Adrenal gland (tissue), 12 donors: ENCODE measurements around the gene CELA1. TPM values are rescaled to one million over a fixed set of nuclear protein-coding genes. Genes with fewer than 3 reads are reported as not detected.

ENCODE experiments used
- DNase-seq, 7 donors: peaks; one replicate each; pipeline ENCODE4 v3.0.0-alpha.2; 2019 to 2020
- H3K27ac ChIP-seq, 5 donors: fragments of 200-600 bp; sonication (generic) in 4 of 5; 1 replicate in 3 of 5; 2 replicates in 2 of 5; pipeline versions ENCODE4 v1.5.1 to v1.8.0; 2016 to 2020; ENCODE audit warnings: mild to moderate bottlenecking in 1 of 5
- H3K27me3 ChIP-seq: fragments of 200-600 bp; 2 replicates; pipeline ENCODE4 v1.8.0; 2021
- H3K36me3 ChIP-seq, 2 donors: fragments of 200-600 bp; replicated peaks in 1 of 2; 1 replicate in 1 of 2; 2 replicates in 1 of 2; pipeline versions ENCODE4 v1.5.1 to v1.8.0; 2018 to 2022
- H3K4me1 ChIP-seq, 2 donors: fragments of 200-600 bp; replicated peaks in 1 of 2; 1 replicate in 1 of 2; 2 replicates in 1 of 2; pipeline versions ENCODE4 v1.5.1 to v1.8.0; 2018 to 2021
- H3K4me3 ChIP-seq, 4 donors: fragments of 200-600 bp; sonication (generic) in 3 of 4; one replicate each; pipeline ENCODE4 v1.5.1; 2016 to 2018
- H3K9me3 ChIP-seq, 3 donors: fragments of 200-600 bp; sonication (generic) in 1 of 3; replicated peaks in 1 of 3; 1 replicate in 2 of 3; 2 replicates in 1 of 3; pipeline versions ENCODE4 v1.5.1 to v1.8.0; 2016 to 2021
- POLR2A ChIP-seq, 2 donors: fragments of 450-650 bp; IDR thresholded peaks; one replicate each; pipeline ENCODE4 v1.6.1; 2017; ENCODE audit warnings: antibody characterized with exemption in 2 of 2, mild to moderate bottlenecking in 2 of 2, moderate library complexity in 1 of 2
- WGBS, 4 donors: extraction: QIAGEN DNeasy Blood & Tissue Kit in 2 of 4; methylation state at CpG; one replicate each; pipeline versions ENCODE4 v1.1.5 to v1.1.7; 2013 to 2017; 5-methylcytosine and 5-hydroxymethylcytosine counted together
- intact Hi-C, 2 donors: fragments of 100-400 bp; cut with DNase I; formaldehyde crosslinking; loops; one replicate each; pipeline versions ENCODE4 v1.14.1 to v1.15.0; 2022 to 2023
- polyA plus RNA-seq, 3 donors: library from polyadenylated mRNA; stranded (reverse); fragments of 200-250 nt in 2 of 3; fragments of 350-450 nt in 1 of 3; fragmentation: Illumina TruSeq in 1 of 3; extraction: RNeasy Lipid Tissue Mini Kit (QIAGEN cat#74804) in 1 of 3; gene quantifications; one replicate each; pipeline ENCODE4 v1.2.3, GENCODE V29; 2013 to 2014
- total RNA-seq, 9 donors: library from RNA; depleted of rRNA in 4 of 9; stranded (reverse); fragments of >200 nt in 4 of 9; fragments of 120-200 nt in 1 of 9; fragmentation: NEBNext Ultra II Directional in 1 of 9; extraction: Animal tissue kit (Norgen Biotek cat#: 25700) in 1 of 9; gene quantifications; one replicate each; pipeline versions ENCODE4 v1.1.0 to v1.2.4, GENCODE V29; 2013 to 2023
- TF ChIP-seq, protein P1 (sequence below), 6 experiments: fragments of 450-650 bp in 4 of 6; fragments of 200-600 bp in 2 of 6; sonication (generic) in 1 of 6; IDR thresholded peaks; 1 replicate in 5 of 6; 2 replicates in 1 of 6; pipeline versions ENCODE4 v1.5.1 to v1.8.0; 2016 to 2021; ENCODE audit warnings: antibody characterized with exemption in 6 of 6, mild to moderate bottlenecking in 2 of 6, moderate library complexity in 1 of 6
- donor health status: healthy with polysubstance abuse.
- donor health status: Bipolar disorder and iron deficiency.
- donor health status: DM: yes; HTN: yes; CAD: no.
- donor health status: DM: no; HTN: no; CAD: no.
- donor health status: DM: no; HTN: no; CAD: no.
- donor health status: DM: yes; HTN: yes; CAD: no.

CELA1 gene
- total and polyA plus RNA-seq, 12 donors = 0.11 to 9.4 (median 1.1) TPM; not detected in 1

DNA sequence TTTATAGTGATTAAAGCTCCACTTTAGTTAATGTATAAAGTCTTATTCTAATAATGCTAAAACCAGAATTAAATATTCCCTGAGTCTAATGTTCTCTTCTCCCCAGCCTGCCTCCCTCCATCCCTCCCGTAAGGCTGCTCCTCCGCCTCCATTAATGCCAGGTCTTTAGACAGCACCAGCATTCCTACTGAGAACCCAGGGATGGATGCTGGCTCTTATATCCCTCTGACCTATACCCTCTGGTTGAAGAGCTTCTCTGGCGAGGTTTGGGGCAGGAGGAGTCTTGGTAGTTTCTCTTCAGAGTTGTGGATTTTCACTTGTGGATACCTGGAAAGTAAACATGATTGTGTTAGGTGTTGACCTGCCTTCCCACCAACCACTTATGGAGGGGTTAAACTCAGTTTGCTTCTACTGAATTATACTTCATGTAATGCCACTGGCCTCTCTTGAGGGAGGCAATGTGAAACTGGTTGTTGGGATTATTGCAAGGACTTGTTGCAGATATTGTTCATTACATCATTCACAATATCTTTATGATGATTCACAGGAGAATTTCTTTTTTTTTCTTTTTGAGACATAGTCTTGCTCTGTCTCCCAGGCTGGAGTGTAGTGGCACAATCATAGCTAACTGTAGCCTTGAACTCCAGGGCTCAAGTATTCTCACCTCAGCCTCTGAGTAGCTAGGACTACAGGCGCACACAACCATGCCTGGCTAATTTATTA lies 65.1 kb downstream of the CELA1 start:
- H3K4me1 ChIP-seq = no peaks in the 10 kb centered on the region
- 78 to 90% (median 83%) methylated on average over 4 of the region's 4 CpGs for WGBS, 4 donors

More for the DNA sequence above, 65.1 kb downstream of the CELA1 start:
- DNase-seq = peak in 2 of 7 donors; percentile 18 to 21
- no peaks in the 10 kb centered on the region for H3K9me3 ChIP-seq
- H3K36me3 ChIP-seq = no peaks in the 10 kb centered on the region
- TF ChIP-seq, protein P1, sequence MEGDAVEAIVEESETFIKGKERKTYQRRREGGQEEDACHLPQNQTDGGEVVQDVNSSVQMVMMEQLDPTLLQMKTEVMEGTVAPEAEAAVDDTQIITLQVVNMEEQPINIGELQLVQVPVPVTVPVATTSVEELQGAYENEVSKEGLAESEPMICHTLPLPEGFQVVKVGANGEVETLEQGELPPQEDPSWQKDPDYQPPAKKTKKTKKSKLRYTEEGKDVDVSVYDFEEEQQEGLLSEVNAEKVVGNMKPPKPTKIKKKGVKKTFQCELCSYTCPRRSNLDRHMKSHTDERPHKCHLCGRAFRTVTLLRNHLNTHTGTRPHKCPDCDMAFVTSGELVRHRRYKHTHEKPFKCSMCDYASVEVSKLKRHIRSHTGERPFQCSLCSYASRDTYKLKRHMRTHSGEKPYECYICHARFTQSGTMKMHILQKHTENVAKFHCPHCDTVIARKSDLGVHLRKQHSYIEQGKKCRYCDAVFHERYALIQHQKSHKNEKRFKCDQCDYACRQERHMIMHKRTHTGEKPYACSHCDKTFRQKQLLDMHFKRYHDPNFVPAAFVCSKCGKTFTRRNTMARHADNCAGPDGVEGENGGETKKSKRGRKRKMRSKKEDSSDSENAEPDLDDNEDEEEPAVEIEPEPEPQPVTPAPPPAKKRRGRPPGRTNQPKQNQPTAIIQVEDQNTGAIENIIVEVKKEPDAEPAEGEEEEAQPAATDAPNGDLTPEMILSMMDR (IDR thresholded peaks at IDR 0.05) = no peak
- no peak for TF ChIP-seq POLR2A (IDR thresholded peaks at IDR 0.05)
- no peak overlapping the region for H3K27ac ChIP-seq
- intact Hi-C loops = no loop called here
- H3K27me3 ChIP-seq = no peaks in the 10 kb centered on the region
- H3K4me3 ChIP-seq = no peak overlapping the region

Other genes starting within 250 kb of the CELA1 start
- gene TFCP2, start 173.5 kb downstream of the CELA1 start, total RNA-seq = 10 to 100 TPM in 8 of 9 donors, 1 to 10 TPM in 1; 9.4 to 28.5 (median 18.5) TPM
- 10 to 100 TPM; 11.1 to 28.7 (median 11.5) TPM for gene TFCP2, start 173.5 kb downstream of the CELA1 start, polyA plus RNA-seq
- 10 to 100 TPM in 4 of 9 donors, 1 to 10 TPM in 5; 2.4 to 19.3 (median 9.5) TPM for gene POU6F1, start 128.6 kb downstream of the CELA1 start, total RNA-seq
- 10 to 100 TPM in 2 of 3 donors, 1 to 10 TPM in 1; 2.2 to 18.2 (median 16.9) TPM for gene POU6F1, start 128.6 kb downstream of the CELA1 start, polyA plus RNA-seq
- 100 to 1,000 TPM; 146 to 454 (median 227) TPM for gene DAZAP2, start 107.9 kb downstream of the CELA1 start, total RNA-seq
- gene DAZAP2, start 107.9 kb downstream of the CELA1 start, polyA plus RNA-seq = 100 to 1,000 TPM in 2 of 3 donors, 10 to 100 TPM in 1; 85.8 to 279 (median 116) TPM
- gene SMAGP, start 76.3 kb downstream of the CELA1 start, total RNA-seq = 10 to 100 TPM in 6 of 9 donors, 1 to 10 TPM in 3; 2.7 to 32.6 (median 14.1) TPM
- gene SMAGP, start 76.3 kb downstream of the CELA1 start, polyA plus RNA-seq = 10 to 100 TPM in 1 of 3 donors, 1 to 10 TPM in 2; 6.0 to 10.9 (median 9.9) TPM
- gene BIN2, start 22.5 kb downstream of the CELA1 start, total RNA-seq = 10 to 100 TPM in 1 of 9 donors, 1 to 10 TPM in 8; 2.3 to 16.6 (median 6.7) TPM
- gene BIN2, start 22.5 kb downstream of the CELA1 start, polyA plus RNA-seq = 1 to 10 TPM; 4.3 to 9.8 (median 4.6) TPM
- 10 to 100 TPM in 1 of 9 donors, 1 to 10 TPM in 6, under 1 TPM in 2; 0.66 to 11.0 (median 6.3) TPM for gene GALNT6, start 44.7 kb upstream of the CELA1 start, total RNA-seq
- gene GALNT6, start 44.7 kb upstream of the CELA1 start, polyA plus RNA-seq = 1 to 10 TPM; 1.5 to 6.9 (median 1.7) TPM
- 10 to 100 TPM in 6 of 9 donors, 1 to 10 TPM in 3; 3.0 to 27.0 (median 13.8) TPM for gene SLC4A8, start 78.2 kb upstream of the CELA1 start, total RNA-seq
- gene SLC4A8, start 78.2 kb upstream of the CELA1 start, polyA plus RNA-seq = 10 to 100 TPM in 1 of 3 donors, 1 to 10 TPM in 2; 3.1 to 10.6 (median 4.5) TPM
- 1 to 10 TPM in 8 of 9 donors, under 1 TPM in 1; 0.69 to 7.0 (median 2.3) TPM for gene SCN8A, start 244.6 kb upstream of the CELA1 start, total RNA-seq
- 1 to 10 TPM in 2 of 3 donors, under 1 TPM in 1; 0.74 to 2.5 (median 1.4) TPM for gene SCN8A, start 244.6 kb upstream of the CELA1 start, polyA plus RNA-seq